GM20000 (cell line): ENCODE results near the gene TEX2.
"Not testable (repeated sequence)": the region's sequence is repeated elsewhere in the genome, so short reads cannot be mapped to it uniquely, and the experiment has no call there.

ENCODE experiments used
- DNase-seq: peaks from one replicate; pipeline ENCODE4 v3.0.0; 2012; ENCODE audit warnings: low spot score
- CTCF ChIP-seq: IDR thresholded peaks from 2 replicates; pipeline ENCODE4 v1.5.1; 2012; ENCODE audit warnings: mild to moderate bottlenecking, control low read depth; ENCODE audit errors: extremely low read depth, missing control alignments

Gene TEX2

GRCh38 chr17:64243340-64243739 lies 19.7 kb downstream of the TEX2 start:
- no peak for TF ChIP-seq CTCF
- DNase-seq, result no peak

GRCh38 chr17:64242633-64243032 lies 20.4 kb downstream of the TEX2 start:
- DNase-seq, result no peak
- TF ChIP-seq CTCF, result no peak

- TF ChIP-seq CTCF, result no peak
- DNase-seq, result no peak
Observed at GRCh38 chr17:64240741-64241347, 22.2 kb downstream of the TEX2 start.

- DNase-seq, result no peak
- no peak for TF ChIP-seq CTCF
Observed at GRCh38 chr17:64240261-64240740, 22.8 kb downstream of the TEX2 start.

- DNase-seq, result not testable (repeated sequence)
Observed at GRCh38 chr17:64238449-64238848, 24.6 kb downstream of the TEX2 start.

- no peak for TF ChIP-seq CTCF
- no peak for DNase-seq
Observed at GRCh38 chr17:64236827-64237403, 26.1 kb downstream of the TEX2 start.

GRCh38 chr17:64234961-64235360 lies 28.1 kb downstream of the TEX2 start:
- no peak for DNase-seq
- TF ChIP-seq CTCF, result no peak
